ENCODE data around the gene SERGEF.

DNA sequence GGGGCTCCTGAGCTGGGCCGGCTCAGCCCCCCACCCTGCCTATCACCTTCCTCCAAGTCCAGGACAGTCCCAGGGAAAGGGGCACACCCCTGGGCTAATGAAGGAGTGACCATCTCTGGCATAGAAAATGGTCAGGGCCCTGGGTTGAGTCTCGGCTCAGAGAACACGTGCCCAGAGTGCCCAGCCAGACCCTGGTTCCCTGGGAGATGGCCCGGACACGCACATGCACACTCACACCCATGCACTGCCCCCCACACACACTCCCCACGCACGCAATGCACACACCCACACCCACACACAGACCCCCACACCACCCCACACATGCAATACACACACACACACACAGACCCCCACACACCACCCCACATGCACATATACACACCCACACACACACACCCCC is 249.6 kb downstream of the SERGEF start:
- no peak for TF ChIP-seq ZNF274 (IDR thresholded peaks at IDR 0.05; ENCODE audit: low read depth, low read length)
- no peak for TF ChIP-seq YY1 (IDR thresholded peaks at IDR 0.05; ENCODE audit: insufficient read depth, insufficient read length)
- no peak for TF ChIP-seq SUZ12 (IDR thresholded peaks at IDR 0.05; ENCODE audit: extremely low read depth, insufficient read depth, insufficient read length)

All from NT2/D1 (cell line).